ENCODE measurements around the gene MYCL.

DNA sequence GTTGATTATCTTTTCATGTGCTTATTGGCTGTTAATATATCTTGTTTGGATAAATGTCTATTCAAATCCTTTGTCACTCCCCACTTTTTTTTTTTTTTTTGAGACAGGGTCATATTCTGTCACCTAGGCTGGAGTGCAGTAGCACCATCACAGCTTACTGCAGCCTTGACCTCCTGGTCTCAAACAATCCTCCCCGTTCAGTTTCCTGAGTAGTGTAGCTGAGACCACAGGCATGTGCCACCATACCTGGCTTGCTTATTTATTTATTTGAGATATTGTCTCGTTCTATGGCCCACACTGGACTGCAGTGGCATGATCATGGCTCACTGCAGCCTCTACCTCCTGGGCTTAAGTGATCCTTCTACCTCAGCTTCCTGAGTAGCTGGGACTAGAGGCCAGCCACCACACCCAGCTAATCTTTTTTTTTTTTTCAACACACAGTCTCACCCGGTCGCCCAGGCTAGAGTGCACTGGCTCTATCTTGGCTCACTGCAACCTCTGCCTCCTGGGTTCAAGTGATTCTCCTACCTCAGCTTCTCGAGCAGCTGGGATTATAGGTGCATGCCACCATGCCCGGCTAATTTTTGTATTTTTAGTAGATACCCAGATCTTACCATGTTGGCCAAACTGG, 13.9 kb upstream of the MYCL start:
- TF ChIP-seq MAZ (IDR thresholded peaks at IDR 0.05; ENCODE audit: borderline replicate concordance, low read depth, low read length) (no peak), MAFK (IDR thresholded peaks at IDR 0.05; ENCODE audit: low read depth, low read length) (no peak), RFX5 (IDR thresholded peaks at IDR 0.05; ENCODE audit: low read depth, low read length) (no peak), POLR2A (IDR thresholded peaks at IDR 0.05; ENCODE audit: low read depth, low read length) (no peak), SMC3 (IDR thresholded peaks at IDR 0.05; ENCODE audit: low read depth, low read length) (no peak), RAD21 (IDR thresholded peaks at IDR 0.05; ENCODE audit: low read length) (no peak), MXI1 (IDR thresholded peaks at IDR 0.05; ENCODE audit: borderline replicate concordance, low read depth, low read length) (no peak), RCOR1 (IDR thresholded peaks at IDR 0.05; ENCODE audit: insufficient replicate concordance, low read length) (no peak), BHLHE40 (IDR thresholded peaks at IDR 0.05; ENCODE audit: low read depth, low read length) (no peak), NFE2L2 (IDR thresholded peaks at IDR 0.05; ENCODE audit: low read depth, low read length) (no peak), CHD1 (IDR thresholded peaks at IDR 0.05; ENCODE audit: low read depth, low read length) (no peak)
- TF ChIP-seq, protein P1, sequence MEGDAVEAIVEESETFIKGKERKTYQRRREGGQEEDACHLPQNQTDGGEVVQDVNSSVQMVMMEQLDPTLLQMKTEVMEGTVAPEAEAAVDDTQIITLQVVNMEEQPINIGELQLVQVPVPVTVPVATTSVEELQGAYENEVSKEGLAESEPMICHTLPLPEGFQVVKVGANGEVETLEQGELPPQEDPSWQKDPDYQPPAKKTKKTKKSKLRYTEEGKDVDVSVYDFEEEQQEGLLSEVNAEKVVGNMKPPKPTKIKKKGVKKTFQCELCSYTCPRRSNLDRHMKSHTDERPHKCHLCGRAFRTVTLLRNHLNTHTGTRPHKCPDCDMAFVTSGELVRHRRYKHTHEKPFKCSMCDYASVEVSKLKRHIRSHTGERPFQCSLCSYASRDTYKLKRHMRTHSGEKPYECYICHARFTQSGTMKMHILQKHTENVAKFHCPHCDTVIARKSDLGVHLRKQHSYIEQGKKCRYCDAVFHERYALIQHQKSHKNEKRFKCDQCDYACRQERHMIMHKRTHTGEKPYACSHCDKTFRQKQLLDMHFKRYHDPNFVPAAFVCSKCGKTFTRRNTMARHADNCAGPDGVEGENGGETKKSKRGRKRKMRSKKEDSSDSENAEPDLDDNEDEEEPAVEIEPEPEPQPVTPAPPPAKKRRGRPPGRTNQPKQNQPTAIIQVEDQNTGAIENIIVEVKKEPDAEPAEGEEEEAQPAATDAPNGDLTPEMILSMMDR (conservative IDR thresholded peaks at IDR 0.05; ENCODE audit: low read depth, low read length), result no peak
- TF ChIP-seq, protein P2, sequence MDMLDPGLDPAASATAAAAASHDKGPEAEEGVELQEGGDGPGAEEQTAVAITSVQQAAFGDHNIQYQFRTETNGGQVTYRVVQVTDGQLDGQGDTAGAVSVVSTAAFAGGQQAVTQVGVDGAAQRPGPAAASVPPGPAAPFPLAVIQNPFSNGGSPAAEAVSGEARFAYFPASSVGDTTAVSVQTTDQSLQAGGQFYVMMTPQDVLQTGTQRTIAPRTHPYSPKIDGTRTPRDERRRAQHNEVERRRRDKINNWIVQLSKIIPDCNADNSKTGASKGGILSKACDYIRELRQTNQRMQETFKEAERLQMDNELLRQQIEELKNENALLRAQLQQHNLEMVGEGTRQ (IDR thresholded peaks at IDR 0.05; ENCODE audit: low read depth, low read length), result no peak
- TF ChIP-seq, protein P3, sequence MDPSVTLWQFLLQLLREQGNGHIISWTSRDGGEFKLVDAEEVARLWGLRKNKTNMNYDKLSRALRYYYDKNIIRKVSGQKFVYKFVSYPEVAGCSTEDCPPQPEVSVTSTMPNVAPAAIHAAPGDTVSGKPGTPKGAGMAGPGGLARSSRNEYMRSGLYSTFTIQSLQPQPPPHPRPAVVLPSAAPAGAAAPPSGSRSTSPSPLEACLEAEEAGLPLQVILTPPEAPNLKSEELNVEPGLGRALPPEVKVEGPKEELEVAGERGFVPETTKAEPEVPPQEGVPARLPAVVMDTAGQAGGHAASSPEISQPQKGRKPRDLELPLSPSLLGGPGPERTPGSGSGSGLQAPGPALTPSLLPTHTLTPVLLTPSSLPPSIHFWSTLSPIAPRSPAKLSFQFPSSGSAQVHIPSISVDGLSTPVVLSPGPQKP (IDR thresholded peaks at IDR 0.05; ENCODE audit: borderline replicate concordance, low read depth, low read length), result no peak

Measured in IMR-90 (cell line).